Measurements from ENCODE around the gene LCE3A. TPM values are rescaled to one million over a fixed set of nuclear protein-coding genes. Genes with fewer than 3 reads are reported as not detected.

LCE3A gene
- polyA plus RNA-seq, 1 donor (not counting 4 experiments of a cell fraction or from before 2014, with no cell fraction given): not detected

- H3K4me2 ChIP-seq (ENCODE audit: control insufficient read depth, extremely low read depth, insufficient read depth, low read depth, low read length): no peak overlapping the region
- H2AFZ ChIP-seq (ENCODE audit: control insufficient read depth, low read length): no peak overlapping the region
- H3K9me3 ChIP-seq (ENCODE audit: control insufficient read depth, low read depth, low read length): no peaks in the 10 kb centered on the region
- DNase-seq (ENCODE audit: low read depth, low spot score) (no peak), FAIRE-seq (no peak)
- H3K27ac ChIP-seq (ENCODE audit: control insufficient read depth, insufficient read depth, low read length): no peak overlapping the region
- H3K4me1 ChIP-seq (ENCODE audit: control insufficient read depth, extremely low read depth, insufficient read depth, low read length): peaks cover 4% of the 10 kb centered on the region
- H4K20me1 ChIP-seq (ENCODE audit: control insufficient read depth, extremely low read depth, insufficient read depth, low read length): no peaks in the 10 kb centered on the region
- H3K9ac ChIP-seq (ENCODE audit: control insufficient read depth, extremely low read depth, insufficient read depth, low read length): no peak overlapping the region
- H3K27me3 ChIP-seq (ENCODE audit: control insufficient read depth, extremely low read depth, insufficient read depth, low read length): no peaks in the 10 kb centered on the region
- H3K79me2 ChIP-seq (ENCODE audit: control insufficient read depth, insufficient read depth, low read length): no peaks in the 10 kb centered on the region
- no peak overlapping the region for H3K4me3 ChIP-seq (ENCODE audit: control insufficient read depth in 2 of 3, extremely low read depth in 1 of 3, insufficient read depth in 2 of 3, low read depth in 1 of 3, low read length in 3 of 3)
- dilution Hi-C loops (cut with MboI; ENCODE audit: extremely low pct_ligation_motif_present, low sequenced_read_pairs): no loop called here
- no peaks in the 10 kb centered on the region for H3K36me3 ChIP-seq (ENCODE audit: control insufficient read depth in 2 of 2, extremely low read depth in 1 of 2, insufficient read depth in 2 of 2, low read length in 2 of 2)
- TF ChIP-seq, protein P1, sequence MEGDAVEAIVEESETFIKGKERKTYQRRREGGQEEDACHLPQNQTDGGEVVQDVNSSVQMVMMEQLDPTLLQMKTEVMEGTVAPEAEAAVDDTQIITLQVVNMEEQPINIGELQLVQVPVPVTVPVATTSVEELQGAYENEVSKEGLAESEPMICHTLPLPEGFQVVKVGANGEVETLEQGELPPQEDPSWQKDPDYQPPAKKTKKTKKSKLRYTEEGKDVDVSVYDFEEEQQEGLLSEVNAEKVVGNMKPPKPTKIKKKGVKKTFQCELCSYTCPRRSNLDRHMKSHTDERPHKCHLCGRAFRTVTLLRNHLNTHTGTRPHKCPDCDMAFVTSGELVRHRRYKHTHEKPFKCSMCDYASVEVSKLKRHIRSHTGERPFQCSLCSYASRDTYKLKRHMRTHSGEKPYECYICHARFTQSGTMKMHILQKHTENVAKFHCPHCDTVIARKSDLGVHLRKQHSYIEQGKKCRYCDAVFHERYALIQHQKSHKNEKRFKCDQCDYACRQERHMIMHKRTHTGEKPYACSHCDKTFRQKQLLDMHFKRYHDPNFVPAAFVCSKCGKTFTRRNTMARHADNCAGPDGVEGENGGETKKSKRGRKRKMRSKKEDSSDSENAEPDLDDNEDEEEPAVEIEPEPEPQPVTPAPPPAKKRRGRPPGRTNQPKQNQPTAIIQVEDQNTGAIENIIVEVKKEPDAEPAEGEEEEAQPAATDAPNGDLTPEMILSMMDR (optimal IDR thresholded peaks at IDR 0.05 in 1 of 3, IDR thresholded peaks at IDR 0.05 in 1 of 3, conservative IDR thresholded peaks at IDR 0.05 in 1 of 3; ENCODE audit: extremely low read depth in 1 of 3, insufficient read depth in 2 of 3, low read length in 3 of 3): peak in 1 of 3 experiments; percentile 33
- TF ChIP-seq EZH2 (IDR thresholded peaks at IDR 0.05; ENCODE audit: low read length): no peak
- no peaks in the 10 kb centered on the region for H3K9me1 ChIP-seq (ENCODE audit: control insufficient read depth, extremely low read depth, insufficient read depth, low read length)
These were observed 37.3 kb downstream of the LCE3A start for GRCh38 chr1:152585586-152585985.

DNA sequence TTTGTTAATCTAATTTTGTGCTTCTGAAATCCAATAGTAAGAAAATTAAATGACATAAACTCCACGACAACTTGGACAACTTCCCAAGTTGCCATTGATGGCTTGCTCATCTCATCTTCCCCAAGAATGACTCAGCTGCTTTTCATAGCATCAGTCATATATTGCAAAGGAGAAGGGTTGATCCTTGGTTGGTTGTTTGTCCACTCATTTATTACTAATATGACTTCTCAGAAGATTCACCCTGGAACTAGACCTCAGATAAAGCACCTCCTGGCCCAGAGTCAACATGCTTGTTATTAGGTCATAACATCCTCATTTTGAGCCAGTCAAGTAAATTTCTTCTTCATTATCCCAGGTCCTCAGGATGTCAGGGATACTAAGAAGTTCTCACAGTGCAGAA, 40.3 kb downstream of the LCE3A start:
- Histone ChIP-seq H3K4me1 (ENCODE audit: control insufficient read depth, extremely low read depth, insufficient read depth, low read length) (peaks cover 9% of the 10 kb centered on the region), H3K9me1 (ENCODE audit: control insufficient read depth, extremely low read depth, insufficient read depth, low read length) (no peaks in the 10 kb centered on the region), H3K4me3 (ENCODE audit: control insufficient read depth in 2 of 3, extremely low read depth in 1 of 3, insufficient read depth in 2 of 3, low read depth in 1 of 3, low read length in 3 of 3) (no peak overlapping the region), H4K20me1 (ENCODE audit: control insufficient read depth, extremely low read depth, insufficient read depth, low read length) (no peaks in the 10 kb centered on the region), H3K79me2 (ENCODE audit: control insufficient read depth, insufficient read depth, low read length) (no peaks in the 10 kb centered on the region), H3K27ac (ENCODE audit: control insufficient read depth, insufficient read depth, low read length) (no peak overlapping the region), H3K36me3 (ENCODE audit: control insufficient read depth in 2 of 2, extremely low read depth in 1 of 2, insufficient read depth in 2 of 2, low read length in 2 of 2) (no peaks in the 10 kb centered on the region), H2AFZ (ENCODE audit: control insufficient read depth, low read length) (no peak overlapping the region), H3K4me2 (ENCODE audit: control insufficient read depth, extremely low read depth, insufficient read depth, low read depth, low read length) (no peak overlapping the region), H3K27me3 (ENCODE audit: control insufficient read depth, extremely low read depth, insufficient read depth, low read length) (no peaks in the 10 kb centered on the region), H3K9ac (ENCODE audit: control insufficient read depth, extremely low read depth, insufficient read depth, low read length) (no peak overlapping the region), H3K9me3 (ENCODE audit: control insufficient read depth, low read depth, low read length) (no peaks in the 10 kb centered on the region)
- dilution Hi-C loops (cut with MboI; ENCODE audit: extremely low pct_ligation_motif_present, low sequenced_read_pairs): no loop called here
- DNase-seq (ENCODE audit: low read depth, low spot score) (peak; percentile 59), FAIRE-seq (peak; percentile 72)
- TF ChIP-seq, protein P1 (optimal IDR thresholded peaks at IDR 0.05 in 1 of 3, IDR thresholded peaks at IDR 0.05 in 1 of 3, conservative IDR thresholded peaks at IDR 0.05 in 1 of 3; ENCODE audit: extremely low read depth in 1 of 3, insufficient read depth in 2 of 3, low read length in 3 of 3): no peak
- no peak for TF ChIP-seq EZH2 (IDR thresholded peaks at IDR 0.05; ENCODE audit: low read length)

Measured in keratinocyte (primary cell).